Stimulated activated CD8-positive, alpha-beta memory T cell treated with anti-CD3 and anti-CD28 coated beads, Interleukin-12 subunit alpha, Interleukin-12 subunit beta, amount 100 ng/mL, for 1 hour (primary cell): ENCODE results near the gene FAF1.

Source experiments
- DNase-seq: peaks from one replicate; pipeline ENCODE4 v3.0.0-alpha.2; 2020; ENCODE audit warnings: low read depth

FAF1 gene

DNA sequence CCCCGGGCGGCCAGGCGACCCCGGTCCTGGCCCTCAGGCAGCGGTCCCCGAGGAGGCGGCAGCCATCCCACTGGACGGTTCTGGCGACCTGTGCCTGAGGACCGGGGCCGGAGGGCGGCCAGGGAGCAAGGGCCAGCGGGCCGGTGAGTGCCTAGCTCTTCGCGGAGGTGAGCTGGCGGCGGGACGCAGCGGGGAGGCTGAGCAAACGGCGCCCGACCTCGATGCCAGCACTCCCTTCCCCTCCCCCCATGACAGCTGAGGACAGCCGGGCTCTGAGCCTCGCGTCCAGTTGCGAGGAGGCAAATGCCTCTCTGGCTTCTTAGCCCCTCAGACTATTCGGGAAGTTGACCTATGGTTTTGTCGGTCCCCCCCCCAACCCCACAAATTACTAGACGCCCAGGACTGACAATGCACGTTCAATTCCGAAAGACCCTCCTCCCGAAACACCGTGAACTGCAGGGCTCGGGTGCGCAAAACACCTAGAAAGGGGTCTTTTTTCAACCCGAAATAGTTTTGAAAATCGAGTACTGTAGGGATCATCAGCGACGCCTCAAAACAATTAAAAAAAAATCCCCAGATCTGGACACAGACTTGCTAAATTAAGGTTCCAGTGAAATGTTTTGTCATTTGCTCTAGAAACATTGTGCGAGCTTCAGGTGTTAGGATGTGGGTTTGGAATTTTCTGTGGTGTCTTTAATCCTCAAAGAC, 18.2 kb upstream of the FAF1 start:
- no peak for DNase-seq

- DNase-seq, result no peak
Observed at GRCh38 chr1:50977575-50978143, 17.6 kb upstream of the FAF1 start.

- DNase-seq, result no peak
Observed at GRCh38 chr1:50976890-50977574, 17.0 kb upstream of the FAF1 start.

DNA sequence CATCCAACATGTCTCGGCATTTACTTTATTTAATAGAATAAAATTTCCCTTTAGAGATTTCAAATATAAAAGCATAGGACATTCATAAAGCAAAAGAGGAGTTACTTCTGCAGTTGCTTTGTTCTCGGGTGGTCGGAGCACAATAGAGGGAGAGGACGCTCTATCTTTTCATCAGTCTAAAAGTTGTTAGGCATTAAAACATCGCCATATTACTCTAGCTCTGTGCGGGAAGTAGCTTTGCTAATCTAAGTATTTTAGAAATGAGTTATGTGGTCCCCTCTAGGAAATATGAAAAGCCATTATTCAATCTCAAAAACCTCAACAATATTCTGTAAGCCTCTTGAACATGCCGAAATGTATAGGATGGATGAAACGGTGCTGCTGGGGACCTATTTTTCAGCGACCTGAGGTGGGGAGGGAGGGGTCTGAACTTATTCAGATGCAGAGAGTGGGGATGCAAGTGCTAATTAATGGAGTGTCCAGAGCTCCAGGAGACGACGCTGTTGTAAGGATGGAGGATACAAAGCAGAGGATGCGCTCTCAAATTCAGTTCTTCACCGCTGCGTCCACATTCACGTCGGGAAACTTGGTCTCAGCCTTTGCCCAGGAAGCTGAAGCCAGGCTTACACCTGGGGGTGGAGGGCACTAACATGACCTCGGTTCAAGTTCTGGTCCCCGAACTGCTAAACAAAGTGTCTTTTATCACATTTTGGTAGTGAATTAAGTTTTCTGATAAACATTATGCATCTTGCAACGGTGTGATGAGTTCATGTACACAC, 16.2 kb upstream of the FAF1 start:
- DNase-seq, result no peak

DNA sequence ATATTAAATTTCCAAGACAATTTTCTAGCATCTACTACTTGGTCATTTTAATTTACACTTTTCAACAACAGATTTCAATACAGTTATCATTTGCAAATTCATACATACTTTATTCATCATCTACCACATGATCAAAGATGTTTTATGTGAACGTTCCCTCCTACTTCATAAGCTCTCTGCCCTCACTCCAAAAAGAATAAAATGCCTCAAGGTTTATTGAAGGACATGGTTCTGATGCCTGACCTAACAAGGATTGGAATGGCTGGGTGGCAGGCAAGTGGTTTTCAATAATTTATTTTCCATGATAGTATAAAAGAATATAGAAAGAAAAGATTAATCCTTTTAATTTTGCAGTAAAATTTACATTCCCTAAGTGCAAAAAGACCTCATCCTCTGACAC, 15.4 kb upstream of the FAF1 start:
- DNase-seq, result no peak

- DNase-seq, result no peak
Observed at GRCh38 chr1:50974618-50974935, 14.5 kb upstream of the FAF1 start.

DNA sequence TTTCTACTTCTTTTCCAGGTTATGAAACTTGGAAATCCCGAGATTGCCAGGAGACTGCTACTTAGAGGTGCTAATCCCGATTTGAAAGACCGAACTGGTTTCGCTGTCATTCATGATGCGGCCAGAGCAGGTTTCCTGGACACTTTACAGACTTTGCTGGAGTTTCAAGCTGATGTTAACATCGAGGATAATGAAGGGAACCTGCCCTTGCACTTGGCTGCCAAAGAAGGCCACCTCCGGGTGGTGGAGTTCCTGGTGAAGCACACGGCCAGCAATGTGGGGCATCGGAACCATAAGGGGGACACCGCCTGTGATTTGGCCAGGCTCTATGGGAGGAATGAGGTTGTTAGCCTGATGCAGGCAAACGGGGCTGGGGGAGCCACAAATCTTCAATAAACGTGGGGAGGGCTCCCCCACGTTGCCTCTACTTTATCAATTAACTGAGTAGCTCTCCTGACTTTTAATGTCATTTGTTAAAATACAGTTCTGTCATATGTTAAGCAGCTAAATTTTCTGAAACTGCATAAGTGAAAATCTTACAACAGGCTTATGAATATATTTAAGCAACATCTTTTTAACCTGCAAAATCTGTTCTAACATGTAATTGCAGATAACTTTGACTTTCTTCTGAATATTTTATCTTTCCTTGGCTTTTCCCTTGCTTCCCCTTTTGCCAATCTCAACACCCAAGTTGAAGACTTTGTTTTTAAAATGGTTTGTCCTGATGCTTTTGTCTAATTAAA, 14.0 kb upstream of the FAF1 start:
- no peak for DNase-seq

- DNase-seq, result no peak
Observed at GRCh38 chr1:50973255-50973654, 13.2 kb upstream of the FAF1 start.

DNA sequence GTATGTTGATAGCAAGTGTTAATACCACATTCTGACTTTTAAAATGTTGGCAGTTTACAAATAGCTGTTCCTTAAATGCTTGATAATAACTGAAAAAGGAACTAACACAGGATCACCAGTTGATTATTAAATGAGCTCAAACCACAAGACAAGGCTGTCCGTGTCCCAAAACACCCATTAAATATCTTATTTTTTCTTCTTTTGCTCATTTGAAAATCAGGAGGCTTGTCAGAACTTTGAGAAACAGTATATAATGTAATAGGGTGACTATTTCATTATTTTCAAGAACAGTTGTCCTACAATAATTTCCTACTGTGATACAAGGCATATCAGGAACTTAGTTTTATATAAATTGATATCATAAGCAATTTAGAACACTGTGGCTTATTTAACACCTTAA, 12.7 kb upstream of the FAF1 start:
- DNase-seq, result no peak

DNA sequence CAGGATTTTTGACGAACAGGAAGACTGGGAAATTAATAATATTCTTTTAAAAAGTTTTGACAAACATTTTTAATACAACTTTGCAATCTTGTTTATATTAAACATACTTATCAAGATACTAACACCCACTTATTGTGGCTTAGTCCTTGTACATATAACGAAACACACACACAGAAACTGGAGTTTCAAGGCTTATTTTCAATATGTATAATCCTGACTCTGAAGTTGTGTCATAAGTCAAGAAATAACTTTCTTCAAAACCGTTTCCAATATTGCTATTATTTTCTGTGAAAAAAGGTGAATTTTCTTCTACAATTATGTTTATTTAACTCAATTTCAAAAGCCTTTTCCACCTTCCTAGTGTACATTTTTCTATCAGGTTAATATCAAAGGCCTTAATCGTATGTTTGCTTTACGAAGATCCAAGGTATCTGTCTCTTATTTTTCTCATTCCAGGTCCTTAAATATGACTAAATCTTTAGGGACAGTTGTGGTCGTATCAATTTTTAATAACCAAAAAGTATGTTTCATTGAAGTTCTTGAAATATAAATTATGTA, 11.8 kb upstream of the FAF1 start:
- DNase-seq, result no peak

- no peak for DNase-seq
Observed at GRCh38 chr1:50970931-50971582, 11.0 kb upstream of the FAF1 start.

DNA sequence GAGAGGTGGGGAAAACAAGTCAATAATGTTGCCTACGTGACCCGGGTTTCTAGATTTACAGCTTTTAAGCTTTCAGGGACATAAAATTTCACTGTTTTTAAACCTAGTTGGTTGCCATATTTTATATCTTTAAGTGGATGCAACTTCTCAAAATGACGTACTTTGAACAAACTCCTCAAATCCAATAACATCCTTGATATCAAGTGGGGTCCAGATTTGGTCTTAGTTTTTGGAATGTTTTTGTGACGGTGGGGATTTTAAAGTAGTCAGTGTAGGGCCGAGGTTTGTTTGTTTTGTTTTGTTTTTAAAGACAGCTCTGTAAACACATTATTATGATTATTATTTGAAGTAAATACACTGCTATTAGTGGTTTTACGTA, 10.4 kb upstream of the FAF1 start:
- DNase-seq, result no peak

DNA sequence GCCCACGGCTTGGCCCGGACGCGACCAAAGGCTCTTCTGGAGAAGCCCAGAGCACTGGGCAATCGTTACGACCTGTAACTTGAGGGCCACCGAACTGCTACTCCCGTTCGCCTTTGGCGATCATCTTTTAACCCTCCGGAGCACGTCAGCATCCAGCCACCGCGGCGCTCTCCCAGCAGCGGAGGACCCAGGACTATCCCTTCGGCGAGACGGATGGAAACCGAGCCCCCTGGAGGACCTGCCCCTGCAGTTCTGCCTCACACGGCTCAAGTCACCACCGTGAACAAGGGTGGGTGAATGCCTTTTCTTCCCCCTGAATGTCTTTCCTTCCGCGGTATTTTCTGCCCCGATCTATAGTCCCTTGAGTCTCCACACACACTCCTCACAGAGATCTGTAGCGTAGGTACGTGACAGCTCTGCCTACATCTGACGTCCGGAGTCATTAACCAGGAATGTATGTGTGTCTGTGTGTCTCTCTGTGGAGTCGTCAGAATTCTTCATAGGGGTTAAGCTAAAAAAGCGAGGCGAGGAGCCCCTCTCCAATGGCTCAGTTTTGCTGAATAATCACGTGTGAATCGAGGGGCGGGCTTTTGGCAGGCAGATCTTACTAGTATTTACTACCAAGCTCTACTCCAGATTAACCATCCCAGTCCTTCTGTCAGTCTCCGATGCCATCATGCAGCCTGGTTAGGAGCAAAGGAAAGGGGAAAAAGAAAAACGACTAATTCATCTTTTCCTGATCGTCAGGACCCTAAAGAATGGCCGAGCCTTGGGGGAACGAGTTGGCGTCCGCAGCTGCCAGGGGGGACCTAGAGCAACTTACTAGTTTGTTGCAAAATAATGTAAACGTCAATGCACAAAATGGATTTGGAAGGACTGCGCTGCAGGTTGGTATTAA, 9.8 kb upstream of the FAF1 start, which contains the start of gene CDKN2C:
CDKN2C (plus strand) TSS at position 635 of the 898 bp plus-strand sequence; CDS start at position 759, 124 bp downstream.
- DNase-seq, result no peak

DNA sequence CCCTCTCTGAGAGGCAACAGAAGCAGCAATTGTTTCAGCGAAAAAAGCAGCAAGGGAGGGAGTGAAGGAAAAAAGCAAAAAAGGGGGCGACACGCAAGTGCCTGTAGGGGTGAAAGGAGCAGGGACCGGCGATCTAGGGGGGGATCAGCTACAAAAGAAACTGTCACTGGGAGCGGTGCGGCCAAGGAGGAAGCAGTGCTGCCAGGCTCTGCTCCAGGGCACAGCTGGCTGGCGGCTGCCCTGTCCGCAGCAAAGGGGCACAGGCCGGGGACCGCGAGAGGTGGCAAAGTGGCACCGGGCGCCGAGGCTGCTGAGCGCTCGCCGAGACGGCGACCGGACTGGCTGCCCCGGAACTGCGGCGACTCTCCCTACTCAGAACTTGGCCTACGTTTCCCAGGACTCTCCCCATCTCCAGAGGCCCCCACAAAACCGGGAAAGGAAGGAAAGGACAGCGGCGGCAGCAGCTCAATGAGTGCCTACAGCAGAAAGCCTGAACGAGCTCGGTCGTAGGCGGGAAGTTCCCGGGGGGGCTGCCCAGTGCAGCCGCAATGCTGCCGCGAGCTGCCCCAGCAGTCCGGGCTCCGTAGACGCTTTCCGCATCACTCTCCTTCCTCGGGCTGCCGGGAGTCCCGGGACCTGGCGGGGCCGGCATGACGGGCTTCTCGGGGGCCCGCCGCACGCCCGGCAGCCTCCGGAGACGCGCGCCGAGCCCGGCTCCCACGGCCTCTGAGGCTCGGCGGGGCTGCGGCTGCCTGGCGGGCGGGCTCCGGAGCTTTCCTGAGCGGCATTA, 8.9 kb upstream of the FAF1 start:
- DNase-seq, result no peak

DNA sequence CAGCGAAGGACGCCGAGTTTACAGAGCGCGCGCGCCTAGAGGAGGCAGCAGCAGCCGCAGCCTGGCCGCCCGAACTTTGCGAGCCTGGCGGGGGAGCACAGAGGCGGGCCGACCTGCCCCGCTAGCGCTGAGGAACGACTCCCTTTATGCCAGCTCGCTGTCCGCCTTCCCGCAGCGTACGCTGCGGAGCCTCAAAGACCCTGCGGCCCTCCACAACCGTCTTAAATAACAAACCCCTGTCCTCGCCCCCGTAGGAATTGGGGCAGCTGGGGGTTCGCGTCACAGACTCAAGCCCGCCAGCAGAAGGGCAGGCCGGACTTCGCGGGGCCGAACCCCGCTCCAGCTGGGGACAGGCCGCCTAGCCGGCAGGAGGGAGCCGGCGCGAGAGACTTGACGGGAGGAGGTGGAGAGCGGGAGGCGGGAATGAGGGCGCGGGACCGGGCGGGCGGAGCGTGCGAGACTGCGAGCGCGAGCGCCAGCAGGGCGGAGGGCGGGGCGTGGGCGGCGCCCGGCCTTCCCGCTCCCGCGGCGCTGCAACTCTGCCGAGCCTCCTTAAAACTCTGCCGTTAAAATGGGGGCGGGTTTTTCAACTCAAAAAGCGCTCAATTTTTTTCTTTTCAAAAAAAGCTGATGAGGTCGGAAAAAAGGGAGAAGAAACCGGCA, 8.2 kb upstream of the FAF1 start:
- peak; percentile 63 for DNase-seq

DNA sequence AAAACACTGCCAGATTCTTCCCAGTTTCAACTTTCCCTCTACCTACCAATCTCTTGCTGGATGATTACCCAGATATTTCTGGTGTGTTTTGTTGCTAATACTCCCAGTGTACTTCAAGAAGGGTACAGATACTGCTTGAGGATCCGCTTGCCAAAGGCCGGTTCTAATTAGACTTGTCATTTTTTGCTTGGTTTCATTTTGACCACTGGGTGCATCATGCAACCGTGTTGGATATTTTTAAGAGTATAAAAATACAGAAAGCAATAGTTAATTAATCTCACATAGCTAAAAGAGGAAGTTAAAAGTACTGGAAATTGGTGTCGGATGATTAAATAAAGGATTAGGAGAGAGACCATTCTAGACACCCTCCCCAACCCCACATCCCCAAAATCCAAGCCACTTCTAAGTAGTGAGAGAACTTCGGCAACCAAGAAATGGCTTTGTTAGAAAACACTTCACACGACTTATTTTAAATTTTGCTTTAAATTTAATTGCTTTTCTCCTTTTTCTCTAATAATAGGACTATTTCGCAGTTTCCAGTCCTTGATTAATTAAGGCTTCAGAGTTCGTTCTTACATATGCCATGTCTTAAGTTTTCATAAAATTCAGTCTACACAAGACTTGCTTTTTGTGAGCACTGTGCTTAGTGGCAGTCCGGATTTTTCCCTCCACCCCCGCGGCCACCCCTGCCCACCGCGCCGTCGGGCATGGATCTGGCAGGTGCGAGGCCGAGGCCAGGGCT, 7.5 kb upstream of the FAF1 start:
- DNase-seq, result no peak

GRCh38 chr1:50966991-50967390, 6.9 kb upstream of the FAF1 start:
- DNase-seq, result no peak

GRCh38 chr1:50964863-50965262, 4.8 kb upstream of the FAF1 start:
- no peak for DNase-seq
